K562 (cell line): Measurements from ENCODE around the gene KCNS1. TPM values are rescaled to one million over a fixed set of nuclear protein-coding genes. Genes with fewer than 3 reads are reported as not detected.

ENCODE experiments used
- ATAC-seq: fragments of 200-7000 bp; cut with Tn5 transposase; 3 replicates; pipeline ENCODE4 v1.9.1; 2020; ENCODE audit warnings: moderate library complexity
- BruUV-seq: library from RNA; stranded (reverse); fragments of 400-500 nt; replicated peaks from 2 replicates; lab custom pipeline; 2021; lab: Mats Ljungman, UMichigan
- CTCF ChIA-PET: fragments of 300-600 bp; formaldehyde crosslinking; extraction: SDS; loops from one replicate; lab custom pipeline; 2021; ENCODE audit warnings: low intra/inter-chr PET ratio; lab: Yijun Ruan, JAX
- POLR2A ChIA-PET: fragments of 300-600, 350-650 bp; sonication (Branson Sonifier 250); formaldehyde crosslinking; extraction: SDS; loops from one replicate; lab custom pipeline; 2021; ENCODE audit warnings: antibody characterized with exemption, inconsistent platforms; lab: Yijun Ruan, JAX
- DNase-seq, 4 experiments: peaks; one replicate each; pipeline versions ENCODE4 v3.0.0 to v3.0.0-alpha.2; 2011 to 2018; ENCODE audit warnings: low spot score in 3 of 4, mixed read lengths in 3 of 4; ENCODE audit errors: extremely low read depth in 1 of 4
- FAIRE-seq: peaks from 2 replicates; lab custom pipeline; 2011; peaks lifted over from hg19 to GRCh38; lab: Jason Lieb, UNC
- H2AFZ ChIP-seq: 2 replicates; pipeline ENCODE4 v1.6.0; 2011; ENCODE audit warnings: low read depth, low read length, control low read depth, inconsistent platforms
- H3K27ac ChIP-seq: fragments of 200-600 bp; 3 replicates; pipeline ENCODE4 v1.8.0; 2011; ENCODE audit warnings: low read depth, mild to moderate bottlenecking, control low read depth, inconsistent platforms, low read length, moderate library complexity, mixed read lengths; ENCODE audit errors: extremely low read depth
- H3K27me3 ChIP-seq, 2 experiments: fragments of 300-600 bp in 1 of 2; 2 replicates in 1 of 2; 3 replicates in 1 of 2; pipeline versions ENCODE4 v1.6.0 to v1.8.0; 2011; ENCODE audit warnings: inconsistent platforms in 2 of 2, low read length in 2 of 2, mild to moderate bottlenecking in 1 of 2, mixed read lengths in 1 of 2, moderate library complexity in 1 of 2; ENCODE audit not compliant: control insufficient read depth in 2 of 2, insufficient read depth in 2 of 2
- H3K36me3 ChIP-seq: fragments of 300-600 bp; 3 replicates; pipeline ENCODE4 v1.8.0; 2011; ENCODE audit warnings: mild to moderate bottlenecking, low read length, inconsistent platforms; ENCODE audit not compliant: control insufficient read depth, insufficient read depth
- H3K4me1 ChIP-seq, 2 experiments: fragments of 200-600 bp in 1 of 2; replicated peaks in 1 of 2; 2 replicates in 1 of 2; 3 replicates in 1 of 2; pipeline versions ENCODE4 v1.5.1 to v1.8.0; 2011; ENCODE audit warnings: inconsistent platforms in 2 of 2, low read length in 2 of 2, mild to moderate bottlenecking in 1 of 2, mixed read lengths in 1 of 2, moderate library complexity in 1 of 2; ENCODE audit not compliant: control insufficient read depth in 2 of 2, insufficient read depth in 2 of 2
- H3K4me2 ChIP-seq: 2 replicates; pipeline ENCODE4 v1.6.1; 2011; ENCODE audit warnings: low read length, control low read depth, inconsistent platforms, mixed read lengths; ENCODE audit not compliant: insufficient read depth
- H3K4me3 ChIP-seq: fragments of 200-600 bp; sonication (generic), shearing (Covaris generic); 2 replicates; pipeline ENCODE4 v1.5.1; 2016; ENCODE audit warnings: control low read depth, inconsistent platforms
- H3K79me2 ChIP-seq: fragments of 200-600 bp; 3 replicates; pipeline ENCODE4 v1.8.0; 2011; ENCODE audit warnings: low read length, inconsistent platforms; ENCODE audit not compliant: control insufficient read depth, insufficient read depth
- H3K9ac ChIP-seq, 2 experiments: 2 replicates each; pipeline versions ENCODE4 v1.6.0 to v1.6.1; 2011; ENCODE audit warnings: low read depth in 2 of 2, low read length in 2 of 2, control low read depth in 1 of 2, inconsistent platforms in 1 of 2, mild to moderate bottlenecking in 1 of 2, mixed read lengths in 1 of 2; ENCODE audit not compliant: insufficient read depth in 1 of 2
- H3K9me1 ChIP-seq: one replicate; pipeline ENCODE4 v1.6.0; 2011; ENCODE audit warnings: inconsistent platforms, mild to moderate bottlenecking, low read length, moderate library complexity; ENCODE audit not compliant: control insufficient read depth, insufficient read depth
- H3K9me3 ChIP-seq: replicated peaks from 2 replicates; pipeline ENCODE4 v1.5.1; 2011; ENCODE audit warnings: low read depth, low read length, inconsistent platforms; ENCODE audit not compliant: control insufficient read depth, insufficient read depth
- H4K20me1 ChIP-seq: replicated peaks from 2 replicates; pipeline ENCODE4 v1.6.1; 2011; ENCODE audit warnings: low read length, inconsistent platforms, mixed read lengths; ENCODE audit not compliant: control insufficient read depth, insufficient read depth
- BCLAF1 ChIP-seq, 2 experiments: fragments of 450-650 bp in 1 of 2; IDR thresholded peaks; 2 replicates each; pipeline ENCODE4 v1.6.1; 2011 to 2017; ENCODE audit warnings: low read depth in 2 of 2, antibody characterized with exemption in 1 of 2, borderline replicate concordance in 1 of 2, low read length in 1 of 2, mild to moderate bottlenecking in 1 of 2, mixed read lengths in 1 of 2; ENCODE audit not compliant: control insufficient read depth in 1 of 2
- BCOR ChIP-seq: fragments of 450-650 bp; IDR thresholded peaks from 2 replicates; pipeline ENCODE4 v1.6.1; 2016
- CEBPB ChIP-seq: fragments of 450-650 bp; IDR thresholded peaks from 2 replicates; pipeline ENCODE4 v1.6.1; 2016; ENCODE audit warnings: missing genetic modification characterization, missing compliant biosample characterization
- MXD1 ChIP-seq: fragments of 250-450 bp; sonication (Bioruptor Pico); IDR thresholded peaks from 2 replicates; pipeline ENCODE4 v1.8.0; 2021; ENCODE audit warnings: borderline replicate concordance, mild to moderate bottlenecking, moderate library complexity; ENCODE audit not compliant: poor library complexity, severe bottlenecking
- SMAD2 ChIP-seq: fragments of 150-350 bp; IDR thresholded peaks from 2 replicates; pipeline ENCODE4 v1.6.1; 2014; ENCODE audit warnings: low read depth, mild to moderate bottlenecking, low read length
- TFE3 ChIP-seq: fragments of 450-650 bp; formaldehyde crosslinking; IDR thresholded peaks from 2 replicates; pipeline ENCODE4 v1.4.0; 2020; ENCODE audit warnings: mild to moderate bottlenecking, mixed read lengths
- THRAP3 ChIP-seq: fragments of 450-650 bp; IDR thresholded peaks from 2 replicates; pipeline ENCODE4 v1.6.1; 2016; ENCODE audit warnings: mild to moderate bottlenecking, inconsistent platforms, borderline replicate concordance
- ZNF12 ChIP-seq: sonication (generic); formaldehyde crosslinking; IDR thresholded peaks from 2 replicates; pipeline ENCODE4 v1.4.0; 2020; ENCODE audit warnings: mild to moderate bottlenecking, missing genetic modification reagents
- ZNF175 ChIP-seq: fragments of 200-800 bp; sonication (Bioruptor generic); IDR thresholded peaks from 2 replicates; pipeline ENCODE4 v1.6.1; 2016; ENCODE audit warnings: low read depth, mild to moderate bottlenecking, missing genetic modification characterization, missing compliant biosample characterization
- ZNF184 ChIP-seq: sonication (generic); formaldehyde crosslinking; IDR thresholded peaks from 2 replicates; pipeline ENCODE4 v1.5.0; 2020; ENCODE audit warnings: missing genetic modification reagents
- WGBS: fragments of 100-300 bp; shearing (Covaris generic); methylation state at CpG from one replicate; pipeline ENCODE4 v1.1.6; 2016; ENCODE audit warnings: low coverage, mixed read lengths; ENCODE audit not compliant: insufficient coverage; ENCODE audit errors: missing lambda C conversion rate; 5-methylcytosine and 5-hydroxymethylcytosine counted together
- in situ Hi-C: fragments of 300-500 bp; cut with MboI; formaldehyde crosslinking; loops from 4 replicates; pipeline ENCODE4 v1.15.0; 2018; ENCODE audit warnings: inconsistent platforms, mixed read lengths
- intact Hi-C: fragments of 100-400 bp; cut with micrococcal nuclease; formaldehyde crosslinking; loops from 2 replicates; pipeline ENCODE4 v1.14.2; 2022
- polyA plus RNA-seq, 8 experiments: library from polyadenylated mRNA; depleted of rRNA in 4 of 8; stranded (reverse) in 5 of 8; unstranded in 3 of 8; fragments of >200 nt; fragmentation: Nextera tagmentation in 2 of 8; fragmentation: Illumina TruSeq in 1 of 8; extraction: Ambion mirVana in 2 of 8; extraction: Trizol in 1 of 8; gene quantifications; 2 replicates each; pipeline versions ENCODE4 v1.2.1 to v1.2.3, GENCODE V29; 2011 to 2014; ENCODE audit warnings: inconsistent platforms in 1 of 8, missing spikeins in 1 of 8
- total RNA-seq, 7 experiments: library from RNA; depleted of rRNA in 6 of 7; stranded (reverse); fragments of >200 nt in 6 of 7; fragmentation: Illumina TruSeq in 2 of 7; extraction: Trizol in 2 of 7; gene quantifications; 2 replicates each; pipeline versions ENCODE4 v1.2.1 to v1.2.3, GENCODE V29; 2011 to 2021; ENCODE audit warnings: low replicate concordance in 1 of 7

KCNS1 gene
- total and polyA plus RNA-seq, 9 of the 15 experiments (the other 6 are each of a cell fraction or from before 2014, with no cell fraction given) = not detected

GRCh38 chr20:45091366-45091765 lies 9.6 kb downstream of the KCNS1 start:
- Histone ChIP-seq H3K36me3 (no peaks in the 10 kb centered on the region), H3K79me2 (no peaks in the 10 kb centered on the region), H3K4me1 (no peaks in the 10 kb centered on the region), H3K4me2 (no peak overlapping the region), H4K20me1 (no peaks in the 10 kb centered on the region), H3K9ac (no peak overlapping the region), H3K27ac (no peak overlapping the region), H3K4me3 (no peak overlapping the region), H3K27me3 (0 out of 5 replicates have a peak, but pooled peaks cover 0 to 2% of the 10 kb centered on the region in 2 experiments), H3K9me1 (no peaks in the 10 kb centered on the region), H3K9me3 (no peaks in the 10 kb centered on the region), H2AFZ (no peak overlapping the region)
- TF ChIP-seq MXD1 (no peak), SMAD2 (no peak), ZNF12 (no peak)
- no peak for FAIRE-seq
- CTCF ChIA-PET = interaction anchor here (0.6 kb wide), 1 partner anchor 232 kb away, joined by 3 read pairs; no protein-coding TSS in a partner anchor
- in situ Hi-C loops = no loop called here
- POLR2A ChIA-PET = no interaction called here
- 18% methylated on average over 3 of the region's 3 CpGs for WGBS
- intact Hi-C loops = loop anchor here (10.0 kb wide), 1 partner anchor 177 kb away; the partner anchor contains the start of gene PABPC1L
- no peak for ATAC-seq
- no TSS peak for BruUV-seq
- DNase-seq = no peak

- ChIA-PET POLR2A (no interaction called here), CTCF (no interaction called here)
- H3K9me1 ChIP-seq = no peaks in the 10 kb centered on the region
- FAIRE-seq (no peak), DNase-seq (no peak), ATAC-seq (no peak)
- no peaks in the 10 kb centered on the region for H3K79me2 ChIP-seq
- 62% methylated on average over 3 of the region's 3 CpGs for WGBS
- in situ Hi-C loops (no loop called here), intact Hi-C loops (loop anchor here (10.0 kb wide), 1 partner anchor 176 kb away; the partner anchor contains the start of gene PABPC1L)
- H2AFZ ChIP-seq = no peak overlapping the region
- no peak overlapping the region for H3K27ac ChIP-seq
- H3K9ac ChIP-seq = no peak overlapping the region
- no peaks in the 10 kb centered on the region for H4K20me1 ChIP-seq
- no peak overlapping the region for H3K4me2 ChIP-seq
- H3K27me3 ChIP-seq = no peaks in the 10 kb centered on the region
- BruUV-seq = no TSS peak
- H3K9me3 ChIP-seq = no peaks in the 10 kb centered on the region
- H3K4me1 ChIP-seq = no peaks in the 10 kb centered on the region
- H3K4me3 ChIP-seq = no peak overlapping the region
- no peaks in the 10 kb centered on the region for H3K36me3 ChIP-seq
- no peak for TF ChIP-seq ZNF184 (CRISPR knock-in tag)
- no peak for TF ChIP-seq TFE3 (CRISPR knock-in tag)
- TF ChIP-seq CEBPB (tag) = no peak
- TF ChIP-seq ZNF175 (CRISPR knock-in tag) = no peak
- no peak for TF ChIP-seq BCOR
- TF ChIP-seq THRAP3 = no peak
- TF ChIP-seq BCLAF1 (IDR thresholded peaks at IDR 0.05; ENCODE audit: borderline replicate concordance in 1 of 2, control insufficient read depth in 1 of 2, low read depth in 2 of 2, low read length in 1 of 2) = no peak
These were observed 10.4 kb downstream of the KCNS1 start for GRCh38 chr20:45090481-45090880.
